GM12864 (cell line): Measurements from ENCODE around the gene TBX6.

Experiments used
- DNase-seq: peaks from one replicate; pipeline ENCODE4 v3.0.0-alpha.2; 2011; ENCODE audit warnings: low read depth
- H3K4me3 ChIP-seq: 2 replicates; pipeline ENCODE4 v1.5.1; 2011; ENCODE audit warnings: mild to moderate bottlenecking, low read depth, low read length, control low read depth
- CTCF ChIP-seq: IDR thresholded peaks from 2 replicates; pipeline ENCODE4 v1.5.1; 2011; ENCODE audit warnings: low read depth, mild to moderate bottlenecking, moderate library complexity, low read length, control low read depth, inconsistent platforms; ENCODE audit errors: missing control alignments

TBX6 gene

GRCh38 chr16:30076276-30076791 lies 15.4 kb downstream of the TBX6 start:
- TF ChIP-seq CTCF: no peak
- peak overlapping the region; percentile 80 for H3K4me3 ChIP-seq
- no peak for DNase-seq

DNA sequence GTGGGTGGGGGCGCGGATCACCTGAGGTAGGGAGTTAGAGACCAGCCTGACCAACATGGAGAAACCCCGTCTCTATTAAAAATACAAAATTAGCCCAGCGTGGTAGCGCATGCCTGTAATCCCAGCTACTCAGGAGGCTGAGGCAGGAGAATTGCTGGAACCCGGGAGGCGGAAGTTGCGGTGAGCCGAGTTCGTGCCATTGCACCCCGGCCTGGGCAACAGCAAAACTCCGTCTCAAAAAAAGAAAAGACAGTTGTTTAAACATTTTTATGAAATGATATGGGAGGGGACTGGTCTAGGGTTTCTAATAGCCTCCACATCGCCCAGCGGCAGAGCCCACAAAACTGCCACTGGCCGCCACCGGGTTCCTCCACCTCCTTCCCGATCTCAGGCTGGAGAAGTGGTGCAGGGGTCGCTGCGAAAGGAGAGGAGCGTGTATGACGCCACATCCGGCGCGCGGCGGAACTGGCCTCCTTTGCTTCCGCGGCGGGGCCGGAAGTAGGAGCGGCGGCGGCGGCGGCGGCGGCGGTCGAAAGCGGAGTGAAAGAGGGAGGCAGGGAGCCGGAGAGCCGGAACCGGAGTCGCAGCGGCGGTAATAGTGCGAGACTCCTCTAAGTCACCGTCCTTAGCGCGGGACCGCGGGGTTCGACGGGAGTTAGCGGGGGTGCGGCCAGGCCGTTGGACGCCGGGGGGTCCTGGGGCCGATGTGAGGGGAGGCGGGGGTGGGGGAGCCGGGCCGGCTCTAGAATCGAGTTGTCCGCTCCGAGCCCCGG lies 16.0 kb downstream of the TBX6 start, which contains the start of gene PPP4C:
PPP4C (plus strand) TSS at position 492 of the 773 bp plus-strand sequence. CDS start 384 bp downstream, outside the sequence.
- no peak for TF ChIP-seq CTCF
- no peak for DNase-seq
- peak within 1 kb of the TSS; percentile 80 for H3K4me3 ChIP-seq

DNA sequence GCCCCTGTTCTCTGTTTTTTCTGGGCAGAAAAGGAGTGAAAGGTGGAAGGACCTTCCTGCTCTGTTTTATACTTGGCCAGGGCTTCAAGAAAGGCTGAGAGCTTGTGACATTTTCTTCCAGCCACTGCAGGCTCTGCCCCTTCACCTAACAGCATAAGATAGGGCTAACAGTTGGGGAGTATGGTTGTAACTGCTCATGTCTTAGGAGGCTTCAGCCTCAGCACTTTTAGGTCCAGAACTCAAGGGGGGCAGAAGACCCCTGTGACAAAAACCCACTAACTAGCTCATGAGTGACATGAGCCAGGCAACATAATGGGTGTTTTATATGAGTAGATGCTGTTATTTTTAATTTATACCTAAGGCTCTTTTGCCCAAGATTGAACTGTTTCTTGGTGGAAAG lies 21.2 kb downstream of the TBX6 start:
- TF ChIP-seq CTCF: no peak
- no peak for DNase-seq
- no peak overlapping the region for H3K4me3 ChIP-seq

GRCh38 chr16:30069611-30070462 lies 21.9 kb downstream of the TBX6 start:
- no peak for DNase-seq
- no peak for TF ChIP-seq CTCF
- H3K4me3 ChIP-seq: no peak overlapping the region

DNA sequence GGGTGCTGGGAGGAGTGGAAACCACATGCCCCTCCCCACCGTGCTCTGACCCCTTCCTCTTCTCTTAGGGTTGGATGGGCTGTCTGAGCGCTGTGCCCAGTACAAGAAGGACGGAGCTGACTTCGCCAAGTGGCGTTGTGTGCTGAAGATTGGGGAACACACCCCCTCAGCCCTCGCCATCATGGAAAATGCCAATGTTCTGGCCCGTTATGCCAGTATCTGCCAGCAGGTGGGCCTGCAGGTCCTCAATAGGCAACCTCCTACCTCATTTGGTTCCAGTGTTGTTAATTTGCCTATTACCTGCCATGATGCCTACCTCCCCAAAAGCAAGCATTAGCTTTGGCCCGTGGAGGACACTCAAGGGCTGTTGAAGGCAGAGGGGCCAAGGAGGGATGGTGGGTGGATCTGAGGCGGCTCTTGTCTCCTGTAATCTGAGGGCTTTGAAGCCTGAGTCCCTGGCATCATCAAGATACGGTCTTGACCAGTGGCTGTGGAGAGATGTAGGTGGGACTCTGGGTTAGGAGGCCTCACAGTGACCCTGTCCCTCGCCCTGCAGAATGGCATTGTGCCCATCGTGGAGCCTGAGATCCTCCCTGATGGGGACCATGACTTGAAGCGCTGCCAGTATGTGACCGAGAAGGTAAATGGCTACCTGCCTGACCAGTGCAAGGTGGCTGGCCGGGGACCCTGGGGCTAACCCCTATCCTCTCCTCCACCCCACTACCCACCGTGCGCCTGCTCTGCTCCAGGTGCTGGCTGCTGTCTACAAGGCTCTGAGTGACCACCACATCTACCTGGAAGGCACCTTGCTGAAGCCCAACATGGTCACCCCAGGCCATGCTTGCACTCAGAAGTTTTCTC lies 22.7 kb downstream of the TBX6 start:
- DNase-seq: no peak
- H3K4me3 ChIP-seq: no peak overlapping the region
- TF ChIP-seq CTCF: peak; percentile 61

GRCh38 chr16:30068333-30068732 lies 23.4 kb downstream of the TBX6 start:
- H3K4me3 ChIP-seq: no peak overlapping the region
- TF ChIP-seq CTCF: no peak
- DNase-seq: no peak
